Osteoblast (primary cell): Measurements from ENCODE around the gene PLEKHG3. TPM values are rescaled to one million over a fixed set of nuclear protein-coding genes. Genes with fewer than 3 reads are reported as not detected.
"Not testable (repeated sequence)": the region's sequence is repeated elsewhere in the genome, so short reads cannot be mapped to it uniquely, and the experiment has no call there.

ENCODE experiments used
- DNase-seq: peaks from one replicate; pipeline ENCODE4 v3.0.0; 2011; ENCODE audit warnings: low spot score, mixed read lengths; ENCODE audit not compliant: insufficient read length; ENCODE audit errors: missing footprints
- H2AFZ ChIP-seq: 2 replicates; pipeline ENCODE4 v1.6.0; 2011; ENCODE audit warnings: mild to moderate bottlenecking, low read length
- H3K27ac ChIP-seq: 2 replicates; pipeline ENCODE4 v1.5.1; 2011; ENCODE audit warnings: mild to moderate bottlenecking, low read depth, low read length, moderate library complexity
- H3K27me3 ChIP-seq: 2 replicates; pipeline ENCODE4 v1.6.0; 2012; ENCODE audit warnings: mild to moderate bottlenecking, control low read depth, inconsistent platforms, low read length, moderate library complexity; ENCODE audit not compliant: insufficient read depth
- H3K36me3 ChIP-seq: 2 replicates; pipeline ENCODE4 v1.5.1; 2011; ENCODE audit warnings: mild to moderate bottlenecking, low read length, control low read depth, moderate library complexity; ENCODE audit not compliant: insufficient read depth
- H3K4me1 ChIP-seq: 2 replicates; pipeline ENCODE4 v1.5.1; 2011; ENCODE audit warnings: mild to moderate bottlenecking, low read length, control low read depth, moderate library complexity; ENCODE audit not compliant: insufficient read depth
- H3K4me2 ChIP-seq: 2 replicates; pipeline ENCODE4 v1.6.0; 2011; ENCODE audit warnings: mild to moderate bottlenecking, low read length; ENCODE audit not compliant: insufficient read depth
- H3K4me3 ChIP-seq: fragments of 200-600 bp; sonication (generic); 3 replicates; pipeline ENCODE4 v1.5.1; 2012; ENCODE audit warnings: mild to moderate bottlenecking, low read length, inconsistent platforms; ENCODE audit not compliant: insufficient read depth
- H3K79me2 ChIP-seq: 2 replicates; pipeline ENCODE4 v1.6.0; 2012; ENCODE audit warnings: mild to moderate bottlenecking, low read length, control low read depth, inconsistent platforms; ENCODE audit not compliant: insufficient read depth
- H3K9me3 ChIP-seq: 2 replicates; pipeline ENCODE4 v1.5.1; 2011; ENCODE audit warnings: low read depth, low read length, control low read depth
- H4K20me1 ChIP-seq: 2 replicates; pipeline ENCODE4 v1.6.0; 2012; ENCODE audit warnings: mild to moderate bottlenecking, low read length, control low read depth; ENCODE audit not compliant: insufficient read depth
- CTCF ChIP-seq: IDR thresholded peaks from 2 replicates; pipeline ENCODE4 v1.5.1; 2011; ENCODE audit warnings: mild to moderate bottlenecking, low read depth, low read length, moderate library complexity; ENCODE audit errors: extremely low read depth
- total RNA-seq: library from RNA; depleted of rRNA; stranded (reverse); fragments of >200 nt; gene quantifications from 2 replicates; pipeline ENCODE4 v1.2.3, GENCODE V29; 2012

The PLEKHG3 gene
- total RNA-seq, 1 donor = 5.4 TPM

GRCh38 chr14:64688031-64688430, 16.2 kb upstream of the PLEKHG3 start:
- no peak for DNase-seq
- no peak for TF ChIP-seq CTCF
- H3K4me2 ChIP-seq = no peak overlapping the region
- no peaks in the 10 kb centered on the region for H3K9me3 ChIP-seq
- no peak overlapping the region for H3K27ac ChIP-seq
- H3K36me3 ChIP-seq = no peaks in the 10 kb centered on the region
- H3K4me3 ChIP-seq = no peak overlapping the region
- no peaks in the 10 kb centered on the region for H4K20me1 ChIP-seq
- no peaks in the 10 kb centered on the region for H3K4me1 ChIP-seq
- H2AFZ ChIP-seq = no peak overlapping the region
- H3K79me2 ChIP-seq = no peaks in the 10 kb centered on the region
- H3K27me3 ChIP-seq = peaks cover 21% of the 10 kb centered on the region

- H3K36me3 ChIP-seq = no peaks in the 10 kb centered on the region
- H3K4me1 ChIP-seq = no peaks in the 10 kb centered on the region
- peaks cover 23% of the 10 kb centered on the region for H3K27me3 ChIP-seq
- no peak overlapping the region for H3K4me3 ChIP-seq
- H3K79me2 ChIP-seq = no peaks in the 10 kb centered on the region
- H3K27ac ChIP-seq = no peak overlapping the region
- TF ChIP-seq CTCF = no peak
- H3K4me2 ChIP-seq = no peak overlapping the region
- H4K20me1 ChIP-seq = no peaks in the 10 kb centered on the region
- DNase-seq = no peak
- no peak overlapping the region for H2AFZ ChIP-seq
- no peaks in the 10 kb centered on the region for H3K9me3 ChIP-seq
These were observed 15.4 kb upstream of the PLEKHG3 start for GRCh38 chr14:64688811-64689281.

- no peaks in the 10 kb centered on the region for H3K36me3 ChIP-seq
- no peak overlapping the region for H3K4me2 ChIP-seq
- peaks cover 27% of the 10 kb centered on the region for H3K27me3 ChIP-seq
- H3K9me3 ChIP-seq = no peaks in the 10 kb centered on the region
- no peaks in the 10 kb centered on the region for H3K4me1 ChIP-seq
- no peak overlapping the region for H3K4me3 ChIP-seq
- no peak for DNase-seq
- no peaks in the 10 kb centered on the region for H3K79me2 ChIP-seq
- H3K27ac ChIP-seq = no peak overlapping the region
- no peak for TF ChIP-seq CTCF
- no peak overlapping the region for H2AFZ ChIP-seq
- no peaks in the 10 kb centered on the region for H4K20me1 ChIP-seq
These were observed 14.9 kb upstream of the PLEKHG3 start for GRCh38 chr14:64689289-64689688.

GRCh38 chr14:64690607-64691006, 13.6 kb upstream of the PLEKHG3 start:
- not testable (repeated sequence) for H3K36me3 ChIP-seq, H3K4me3 ChIP-seq, H3K79me2 ChIP-seq, H4K20me1 ChIP-seq, H3K27ac ChIP-seq, H3K4me1 ChIP-seq, DNase-seq, H3K9me3 ChIP-seq, H3K4me2 ChIP-seq, H2AFZ ChIP-seq
- peaks cover 39% of the 10 kb centered on the region for H3K27me3 ChIP-seq

- DNase-seq = no peak
- H3K4me3 ChIP-seq = no peak overlapping the region
- H3K4me1 ChIP-seq = no peaks in the 10 kb centered on the region
- H3K79me2 ChIP-seq = no peaks in the 10 kb centered on the region
- H3K36me3 ChIP-seq = no peaks in the 10 kb centered on the region
- H3K4me2 ChIP-seq = no peak overlapping the region
- no peaks in the 10 kb centered on the region for H3K9me3 ChIP-seq
- H4K20me1 ChIP-seq = no peaks in the 10 kb centered on the region
- H3K27me3 ChIP-seq = peaks cover 45% of the 10 kb centered on the region
- no peak overlapping the region for H3K27ac ChIP-seq
- no peak overlapping the region for H2AFZ ChIP-seq
- no peak for TF ChIP-seq CTCF
These were observed 12.8 kb upstream of the PLEKHG3 start for GRCh38 chr14:64691376-64691775.
